Posterior cingulate gyrus (tissue), 11 donors: ENCODE results near the gene LCNL1.

Experiments used
- DNase-seq, 10 donors: peaks; one replicate each; pipeline versions ENCODE4 v3.0.0 to v3.0.0-alpha.2; 2020 to 2021; ENCODE audit warnings: mixed read lengths in 3 of 10
- intact Hi-C: fragments of 100-400 bp; cut with DNase I; formaldehyde crosslinking; loops from one replicate; pipeline ENCODE4 v1.15.1; 2023

LCNL1 gene

DNA sequence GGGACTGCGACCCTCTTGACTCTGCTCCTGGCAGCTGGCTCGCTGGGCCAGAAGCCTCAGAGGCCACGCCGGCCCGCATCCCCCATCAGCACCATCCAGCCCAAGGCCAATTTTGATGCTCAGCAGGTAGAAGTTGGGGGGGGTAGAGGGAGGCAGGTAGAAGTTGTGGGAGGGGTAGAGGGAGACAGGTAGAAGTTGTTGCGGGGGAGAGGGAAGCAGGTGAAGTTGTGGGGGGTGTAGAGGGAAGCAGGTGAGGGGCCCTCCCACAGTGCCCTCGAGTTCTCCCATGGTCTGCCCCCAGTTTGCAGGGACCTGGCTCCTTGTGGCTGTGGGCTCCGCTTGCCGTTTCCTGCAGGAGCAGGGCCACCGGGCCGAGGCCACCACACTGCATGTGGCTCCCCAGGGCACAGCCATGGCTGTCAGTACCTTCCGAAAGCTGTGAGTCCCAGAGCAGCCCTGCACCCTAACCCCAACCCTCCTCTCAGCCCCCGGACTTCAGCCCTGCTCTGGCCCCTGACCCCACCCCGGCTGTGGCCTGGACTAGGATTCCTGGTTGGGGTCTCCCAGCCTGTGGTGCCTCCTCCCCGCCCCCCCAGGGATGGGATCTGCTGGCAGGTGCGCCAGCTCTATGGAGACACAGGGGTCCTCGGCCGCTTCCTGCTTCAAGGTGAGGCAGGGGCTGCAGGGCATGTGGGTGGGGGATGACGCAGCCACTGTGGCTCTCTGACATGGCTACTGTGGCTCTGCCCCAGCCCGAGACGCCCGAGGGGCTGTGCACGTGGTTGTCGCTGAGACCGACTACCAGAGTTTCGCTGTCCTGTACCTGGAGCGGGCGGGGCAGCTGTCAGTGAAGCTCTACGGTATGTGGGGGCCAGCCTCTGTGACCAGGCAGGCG lies 37.2 kb upstream of the LCNL1 start:
- DNase-seq: no peak
- intact Hi-C loops: loop anchor here (10.0 kb wide), 2 partner anchors 101 to 151 kb away; partner anchors contain the start of genes AJM1, CCDC183, PHPT1 and TMEM141

DNA sequence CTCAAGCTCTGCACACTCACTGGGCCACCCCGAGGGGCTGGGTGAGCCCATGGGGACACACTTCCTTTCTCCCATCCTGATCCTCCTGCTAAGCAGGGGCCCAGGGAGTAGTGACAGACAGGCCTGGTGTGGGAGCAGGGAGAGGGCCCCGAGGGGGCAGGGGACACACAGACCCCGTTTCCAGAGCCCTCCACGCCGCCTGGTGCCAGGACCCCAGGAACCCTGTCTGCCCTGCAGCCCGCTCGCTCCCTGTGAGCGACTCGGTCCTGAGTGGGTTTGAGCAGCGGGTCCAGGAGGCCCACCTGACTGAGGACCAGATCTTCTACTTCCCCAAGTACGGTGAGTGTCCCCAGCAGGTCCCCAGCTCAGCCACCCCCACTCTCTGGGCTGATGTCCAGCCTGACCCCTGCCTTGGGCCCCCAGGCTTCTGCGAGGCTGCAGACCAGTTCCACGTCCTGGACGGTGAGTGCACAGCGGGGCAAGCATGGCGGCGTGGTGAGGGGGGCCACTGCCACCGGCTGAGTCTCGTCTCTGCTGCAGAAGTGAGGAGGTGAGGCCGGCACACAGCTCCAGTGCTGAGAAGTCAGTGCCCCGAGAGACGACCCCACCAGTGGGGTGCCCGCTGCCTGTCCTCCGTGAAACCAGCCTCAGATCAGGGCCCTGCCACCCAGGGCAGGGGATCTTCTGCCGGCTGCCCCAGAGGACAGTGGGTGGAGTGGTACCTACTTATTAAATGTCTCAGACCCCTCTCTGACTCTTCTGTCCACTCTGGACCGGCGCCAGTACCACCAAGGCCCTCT lies 36.4 kb upstream of the LCNL1 start:
- intact Hi-C loops: loop anchor here (10.0 kb wide), 2 partner anchors 102 to 152 kb away; partner anchors contain the start of genes AJM1, CCDC183, PHPT1 and TMEM141
- no peak for DNase-seq

DNA sequence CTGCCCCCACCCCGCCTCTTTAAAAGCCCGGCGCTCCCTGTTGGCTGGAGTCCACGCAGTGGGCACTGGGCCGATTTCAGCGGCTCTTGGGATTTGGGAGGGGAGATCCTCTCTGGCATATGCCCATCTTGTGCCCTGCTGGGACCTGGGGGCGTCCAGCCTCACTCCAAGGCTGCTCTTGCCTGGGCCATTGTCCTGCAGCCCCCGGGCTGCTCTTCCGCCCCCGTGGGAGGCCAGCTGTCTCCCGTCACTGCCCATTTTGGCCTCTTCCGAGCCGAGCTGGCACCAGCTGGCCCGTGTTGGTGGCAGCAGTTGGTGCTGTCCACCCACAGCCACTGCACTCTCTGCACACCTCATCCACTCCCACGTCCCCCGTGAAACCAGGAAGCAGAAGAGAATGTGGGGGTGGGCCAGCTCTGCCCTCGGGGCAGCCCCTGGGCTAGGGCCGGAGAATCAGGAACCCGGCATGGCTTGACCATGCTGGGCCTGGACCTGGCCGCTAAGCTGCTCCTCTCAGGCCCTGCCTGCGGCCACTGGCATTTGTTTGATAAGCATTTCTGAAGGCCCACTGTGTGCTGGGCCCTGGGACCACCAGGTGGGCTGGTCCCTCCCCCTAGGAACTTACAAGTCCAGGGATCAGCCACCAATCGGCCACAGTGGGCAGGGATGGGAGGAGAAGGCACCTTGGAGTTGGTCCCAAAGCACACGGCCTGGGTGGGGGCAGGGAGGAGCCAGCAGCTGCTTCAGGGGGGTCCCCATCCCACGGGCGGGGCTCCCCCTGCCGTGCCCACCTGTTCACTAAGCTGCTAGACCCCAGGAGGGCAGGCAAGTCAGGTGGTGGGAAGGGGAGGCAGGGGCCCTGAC lies 35.5 kb upstream of the LCNL1 start:
- peak in 4 of 10 donors; percentile 25 to 93 (median 50) for DNase-seq
- intact Hi-C loops: loop anchor here (10.0 kb wide), 2 partner anchors 102 to 152 kb away; partner anchors contain the start of genes AJM1, CCDC183, PHPT1 and TMEM141

DNA sequence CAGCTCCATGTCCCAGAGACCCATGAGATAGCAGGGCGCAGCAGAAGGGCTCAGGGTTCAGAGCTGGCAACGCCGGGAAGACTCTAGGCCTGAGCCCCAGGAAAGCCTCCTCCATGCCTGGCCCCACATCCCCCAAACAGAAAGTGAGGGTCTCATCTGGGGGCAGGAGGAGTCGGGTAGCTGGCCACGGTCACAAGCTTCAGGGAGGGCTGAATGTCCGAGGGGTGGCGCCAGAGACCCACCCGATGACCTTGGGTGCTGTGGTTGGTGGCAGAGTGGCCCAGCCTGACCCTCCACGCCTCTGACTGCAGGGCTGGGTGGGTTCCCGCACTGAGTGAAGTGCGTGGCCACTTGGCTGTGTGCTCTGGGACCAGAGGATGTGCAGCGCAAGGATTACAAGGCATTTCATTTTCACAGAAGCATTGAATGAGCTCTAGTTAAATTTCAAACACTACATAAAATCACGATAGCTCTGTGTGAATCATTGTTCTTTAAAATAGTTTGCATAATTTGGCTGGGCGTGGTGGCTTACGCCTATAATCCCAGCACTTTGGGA lies 34.8 kb upstream of the LCNL1 start:
- DNase-seq: peak in 9 of 10 donors; percentile 57 to 95 (median 74)
- intact Hi-C loops: loop anchor here (1.0 to 10.0 kb wide), 4 partner anchors 29 to 153 kb away; partner anchors contain the start of genes AJM1, CCDC183, PHPT1 and PTGDS

DNA sequence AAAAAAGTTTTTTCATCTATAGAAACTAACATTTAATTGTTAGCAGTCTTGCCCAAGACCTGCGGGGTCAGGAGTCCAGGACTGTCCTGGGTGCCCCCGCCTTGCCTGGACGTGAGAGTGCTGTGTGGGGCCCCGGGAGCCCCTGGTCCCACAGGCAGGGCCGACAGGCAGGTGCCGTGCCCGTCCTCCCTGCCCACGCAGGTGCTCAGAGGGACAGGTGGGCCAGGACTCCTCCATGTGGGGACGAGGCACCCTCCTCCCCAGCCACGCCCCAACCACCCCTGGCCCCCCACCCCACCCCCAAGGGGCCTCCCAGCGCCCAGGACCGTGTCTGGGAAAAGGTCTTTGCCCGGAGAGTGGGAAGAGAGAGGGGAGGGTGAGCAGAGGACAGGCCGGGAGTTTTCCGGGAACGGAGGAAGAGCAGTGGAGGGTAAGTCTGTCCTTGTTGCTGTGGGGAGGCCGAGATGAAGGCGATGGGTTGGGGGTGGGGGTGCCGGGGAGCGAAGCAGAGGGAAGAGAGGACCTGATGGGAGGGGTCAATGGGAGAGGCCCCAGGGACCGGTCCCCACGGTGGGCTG lies 33.5 kb upstream of the LCNL1 start:
- DNase-seq: no peak
- intact Hi-C loops: loop anchor here (2.0 to 10.0 kb wide), 3 partner anchors 27 to 155 kb away; partner anchors contain the start of genes AJM1, CCDC183, PHPT1 and PTGDS

DNA sequence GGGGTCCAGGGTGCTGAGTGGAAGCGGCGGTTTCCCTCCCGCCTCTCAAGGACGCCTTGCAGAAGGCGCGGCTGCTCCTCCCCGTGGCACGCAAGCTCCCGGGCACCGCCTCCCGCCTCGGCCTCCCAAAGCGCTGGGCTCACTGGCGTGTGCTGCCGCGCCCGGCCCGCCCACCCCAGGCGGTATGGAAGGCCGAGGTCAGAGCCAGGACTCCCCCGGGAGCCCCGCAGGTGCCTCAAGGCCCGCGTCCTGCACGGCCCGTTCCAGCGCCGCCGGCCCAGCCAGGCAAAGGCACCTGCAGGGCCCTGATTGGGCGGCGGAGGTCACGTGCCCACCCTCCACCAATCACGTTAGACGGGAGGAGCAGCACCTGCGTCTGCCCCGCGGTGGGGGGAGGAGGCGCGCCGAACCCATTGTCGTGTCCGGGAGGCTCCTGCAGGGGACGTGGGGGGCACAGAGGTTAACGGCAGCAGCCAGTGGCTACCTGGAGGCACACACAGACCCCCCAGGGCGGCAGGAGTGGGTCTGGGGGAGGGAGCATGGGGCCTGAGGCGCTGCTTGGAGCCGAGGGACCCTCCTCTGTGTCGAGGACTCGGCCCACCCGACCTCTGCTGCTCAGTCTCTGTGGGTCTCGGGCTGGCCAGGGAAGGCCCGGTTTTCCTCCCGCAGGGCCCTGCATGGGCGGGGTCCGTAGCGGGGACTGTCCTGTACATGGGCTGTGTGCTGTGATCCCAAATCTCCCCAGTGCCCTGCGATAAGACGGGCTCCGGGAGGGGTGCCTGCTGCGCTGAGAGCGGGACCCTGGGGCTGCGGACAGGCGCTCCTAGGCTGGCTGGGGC lies 32.8 kb upstream of the LCNL1 start:
- peak; percentile 97 to 100 (median 99) for DNase-seq
- intact Hi-C loops: loop anchor here (2.0 to 10.0 kb wide), 3 partner anchors 27 to 155 kb away; partner anchors contain the start of genes AJM1, CCDC183, PHPT1 and PTGDS

DNA sequence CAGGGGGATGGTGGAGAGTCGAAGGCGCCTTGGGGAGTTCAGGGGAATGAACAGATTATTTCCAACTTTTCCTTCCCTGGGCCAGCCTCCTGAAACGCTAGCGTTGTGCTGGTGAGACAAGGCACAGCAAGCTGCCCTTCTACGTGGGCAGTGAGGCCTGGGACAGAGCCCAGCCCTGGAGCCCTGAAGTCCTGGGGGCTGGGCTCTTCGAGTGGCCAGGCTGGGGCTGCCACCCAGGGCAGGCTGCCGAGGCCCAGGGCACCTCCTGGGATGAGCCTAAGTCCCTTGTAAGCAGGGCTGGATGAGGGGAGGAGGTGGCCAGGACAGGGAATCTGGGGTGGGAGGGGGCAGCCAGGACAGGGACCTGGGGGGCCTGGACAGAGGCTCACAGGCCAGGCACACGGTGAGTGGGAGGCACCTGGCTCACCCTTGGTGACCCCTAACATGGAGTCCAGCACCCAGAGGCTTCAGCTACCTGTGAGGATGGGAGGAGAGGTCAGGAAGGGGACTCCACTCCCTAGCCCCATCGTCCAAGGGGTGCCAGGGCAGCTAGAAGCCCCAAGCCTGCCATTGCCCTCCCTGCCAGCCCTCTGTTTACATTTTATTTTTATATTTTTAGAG lies 32.0 kb upstream of the LCNL1 start:
- intact Hi-C loops: no loop called here
- DNase-seq: no peak

DNA sequence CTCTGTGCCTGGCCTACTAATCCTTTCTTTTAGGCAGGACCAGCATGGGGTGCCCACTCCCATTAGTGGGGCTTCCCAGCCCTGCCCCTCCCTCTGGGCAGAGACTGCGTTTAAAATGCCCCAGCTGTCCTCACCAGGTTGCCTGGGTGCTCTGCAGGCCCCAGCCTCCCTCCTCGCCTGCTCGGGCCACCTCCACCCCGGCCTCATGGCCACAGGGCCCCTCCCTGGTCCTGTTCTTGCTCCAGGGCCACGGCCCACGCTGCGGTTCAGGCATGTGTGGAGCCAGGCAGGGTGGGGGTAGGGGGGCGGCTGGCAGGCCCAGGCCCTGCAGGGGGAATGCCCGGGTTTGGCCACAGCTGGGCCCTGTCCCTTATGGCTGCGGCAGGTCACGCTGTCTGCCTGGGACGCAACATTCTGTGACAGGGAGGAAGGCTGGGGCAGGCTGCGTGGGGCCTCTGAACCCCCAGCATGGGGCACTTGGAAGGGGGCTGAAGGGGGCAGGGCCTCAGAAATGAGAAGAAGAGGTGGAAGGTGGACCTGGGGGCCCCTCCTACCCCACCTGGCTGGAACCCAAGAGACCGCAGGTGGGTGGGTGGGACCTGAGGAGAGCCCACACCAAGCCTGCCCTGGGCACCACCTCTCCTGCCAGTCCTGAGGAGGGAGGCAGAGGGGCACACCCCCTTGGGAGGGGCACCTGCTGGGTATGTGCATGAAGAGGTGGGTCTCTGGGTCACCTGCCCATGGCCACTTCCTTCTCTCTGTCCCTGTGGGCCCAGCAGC lies 31.1 kb upstream of the LCNL1 start, which contains the start of gene LCN12:
Gene LCN12, plus strand, starts transcription at position 733 of the 780 bp plus-strand sequence. CDS start 55 bp downstream, outside the sequence.
- DNase-seq: peak in 2 of 10 donors; percentile 51 to 83
- intact Hi-C loops: no loop called here

DNA sequence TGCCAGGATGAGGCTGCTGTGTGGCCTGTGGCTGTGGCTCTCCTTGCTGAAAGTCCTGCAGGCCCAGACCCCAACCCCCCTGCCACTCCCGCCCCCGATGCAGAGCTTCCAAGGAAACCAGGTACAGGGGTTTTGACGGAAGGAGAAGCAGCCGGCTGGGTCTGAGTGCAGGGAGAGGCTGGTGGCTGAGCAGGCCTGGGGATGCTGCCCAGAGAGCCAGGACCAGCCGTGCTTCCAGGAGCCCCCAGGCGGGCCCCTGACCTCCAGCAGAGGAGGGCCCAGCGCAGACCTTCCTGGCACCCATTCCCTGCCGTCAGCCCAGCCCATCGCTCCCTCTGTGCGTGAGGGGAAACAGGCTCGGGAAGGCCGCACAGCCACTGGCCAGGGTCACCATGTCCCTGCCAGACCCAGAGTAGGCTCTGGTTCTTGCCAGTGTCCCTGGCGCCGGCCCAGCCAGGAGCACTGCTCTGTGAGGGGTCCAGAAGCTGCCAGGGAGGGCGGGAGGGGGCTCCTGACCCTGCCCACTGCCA lies 30.4 kb upstream of the LCNL1 start:
- intact Hi-C loops: no loop called here
- peak in 3 of 10 donors; percentile 41 to 75 (median 59) for DNase-seq

DNA sequence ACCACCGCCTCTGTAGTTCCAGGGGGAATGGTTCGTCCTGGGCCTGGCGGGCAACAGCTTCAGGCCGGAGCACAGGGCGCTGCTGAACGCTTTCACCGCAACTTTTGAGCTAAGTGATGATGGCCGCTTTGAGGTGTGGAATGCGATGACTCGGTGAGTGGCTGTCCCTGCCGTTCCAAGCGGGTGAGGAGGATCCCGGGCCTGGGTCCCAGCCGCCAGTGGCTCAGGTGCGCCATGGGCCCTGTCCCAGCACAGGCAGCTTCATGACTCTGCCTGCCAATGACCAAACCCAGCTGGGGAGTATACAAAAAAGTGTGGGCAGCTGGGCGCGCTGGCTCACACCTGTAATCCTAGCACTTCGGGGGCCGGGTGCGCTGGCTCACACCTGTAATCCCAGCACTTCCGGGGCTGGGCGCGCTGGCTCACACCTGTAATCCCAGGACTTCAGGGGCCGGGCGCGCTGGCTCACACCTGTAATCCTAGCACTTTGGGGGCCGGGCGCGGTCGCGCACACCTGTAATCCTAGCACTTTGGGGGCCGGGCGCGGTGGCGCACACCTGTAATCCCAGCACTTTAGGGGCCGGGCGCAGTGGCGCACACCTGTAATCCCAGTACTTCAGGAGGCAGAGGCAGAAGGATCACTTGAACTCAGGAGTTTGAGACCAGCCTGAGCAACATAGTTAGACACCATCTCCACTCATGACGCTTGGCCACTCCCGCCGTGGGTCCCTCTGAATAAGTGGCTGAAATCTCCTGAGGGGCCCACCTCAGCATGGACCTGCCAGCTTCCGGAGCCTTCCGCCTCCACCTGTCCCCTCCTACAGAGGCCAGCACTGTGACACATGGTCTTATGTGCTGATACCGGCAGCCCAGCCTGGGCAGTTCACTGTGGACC lies 29.7 kb upstream of the LCNL1 start:
- no peak for DNase-seq
- intact Hi-C loops: no loop called here

DNA sequence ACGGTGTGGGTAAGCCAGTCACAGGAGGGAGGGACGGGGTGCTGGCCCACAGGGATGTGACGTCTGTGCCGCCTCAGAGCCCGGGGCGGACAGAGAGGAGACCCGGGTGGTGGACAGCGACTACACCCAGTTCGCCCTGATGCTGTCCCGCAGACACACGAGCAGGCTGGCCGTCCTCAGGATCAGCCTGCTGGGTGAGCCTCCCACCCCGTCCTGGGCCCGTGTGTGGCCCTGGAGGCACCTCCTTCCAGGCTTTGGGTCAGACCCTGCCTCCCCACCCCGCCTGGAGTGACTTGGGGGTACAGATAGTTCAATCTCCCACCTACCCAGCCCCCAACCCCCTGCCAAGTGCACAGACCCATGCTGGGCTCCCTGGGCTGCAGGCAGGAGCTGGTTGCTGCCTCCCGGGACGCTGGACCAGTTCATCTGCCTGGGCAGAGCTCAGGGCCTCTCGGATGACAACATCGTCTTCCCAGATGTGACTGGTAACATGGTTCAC lies 29.0 kb upstream of the LCNL1 start:
- intact Hi-C loops: no loop called here
- peak in 1 of 10 donors; percentile 37 for DNase-seq

DNA sequence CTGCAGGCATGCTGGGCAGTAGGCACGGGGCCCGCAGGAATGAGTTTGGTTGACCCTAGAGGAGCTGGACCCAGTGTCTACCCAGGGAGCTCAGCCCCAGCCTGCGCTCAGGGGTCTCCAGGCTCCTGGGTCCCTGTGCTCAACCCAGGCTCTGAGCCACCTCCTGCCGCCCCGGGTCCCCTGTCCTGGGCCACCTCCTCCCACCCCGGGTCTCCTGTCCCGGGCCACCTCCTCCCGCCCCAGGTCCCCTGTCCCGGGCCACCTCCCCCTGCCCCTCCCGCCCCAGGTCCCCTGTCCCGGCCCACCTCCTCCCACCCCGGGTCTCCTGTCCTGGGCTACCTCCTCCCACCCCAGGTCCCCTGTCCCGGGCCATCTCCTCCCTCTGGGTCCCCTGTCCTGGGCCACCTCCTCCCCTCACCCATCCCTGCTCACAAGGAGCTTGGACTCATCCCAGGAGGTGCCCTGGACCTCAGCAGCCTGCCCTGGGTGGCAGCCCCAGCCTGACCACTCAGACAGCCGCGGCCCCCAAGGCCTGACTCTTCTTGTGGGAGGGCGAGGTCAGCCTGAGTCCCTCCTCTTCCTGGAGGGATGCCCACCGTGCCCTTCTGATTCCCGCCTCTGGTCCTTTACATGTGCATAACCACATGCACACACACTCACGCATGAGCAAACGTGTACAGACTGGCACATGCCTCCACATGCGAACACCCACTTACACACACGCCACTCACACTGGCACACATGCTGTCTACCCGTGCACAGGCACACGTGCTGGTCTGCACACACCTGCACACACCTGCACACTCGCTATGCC lies 28.3 kb upstream of the LCNL1 start:
- intact Hi-C loops: no loop called here
- DNase-seq: no peak

DNA sequence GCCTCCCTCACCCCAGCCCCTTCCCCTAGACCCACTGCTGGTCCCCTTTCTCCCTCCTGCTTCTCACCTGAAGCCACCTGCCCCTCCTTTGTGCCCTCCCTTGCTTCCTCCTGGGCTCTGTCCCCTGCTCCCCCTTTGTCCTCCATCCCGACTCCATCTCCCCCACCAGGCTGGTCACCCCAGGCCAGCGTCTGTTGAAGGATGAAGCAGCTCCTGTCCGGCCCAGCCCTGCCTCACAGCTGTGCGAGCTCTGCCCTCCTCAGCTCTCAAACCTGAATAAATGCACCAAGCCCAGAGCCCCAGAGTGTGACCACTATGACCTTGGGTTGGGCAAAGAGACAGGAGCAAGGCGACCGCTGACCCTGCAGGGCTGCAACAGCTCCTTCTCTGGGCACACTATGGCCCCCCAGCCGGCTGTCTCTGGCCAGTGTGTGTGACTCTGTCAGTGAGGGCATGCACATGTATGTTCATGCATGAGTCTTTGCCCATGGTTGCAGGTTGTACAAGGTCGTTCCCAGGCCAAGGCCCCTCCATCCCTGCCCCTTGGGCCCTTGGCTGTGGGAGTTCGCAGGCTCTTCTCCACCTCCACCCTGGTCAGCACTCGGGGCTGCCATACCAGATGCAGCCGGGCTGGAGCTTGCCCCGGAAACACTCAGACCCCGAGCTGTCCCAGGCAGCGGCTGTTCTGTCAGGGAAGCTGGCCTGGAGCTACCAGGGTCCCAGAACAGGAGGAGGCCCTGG lies 27.4 kb upstream of the LCNL1 start:
- DNase-seq: no peak
- intact Hi-C loops: no loop called here

DNA sequence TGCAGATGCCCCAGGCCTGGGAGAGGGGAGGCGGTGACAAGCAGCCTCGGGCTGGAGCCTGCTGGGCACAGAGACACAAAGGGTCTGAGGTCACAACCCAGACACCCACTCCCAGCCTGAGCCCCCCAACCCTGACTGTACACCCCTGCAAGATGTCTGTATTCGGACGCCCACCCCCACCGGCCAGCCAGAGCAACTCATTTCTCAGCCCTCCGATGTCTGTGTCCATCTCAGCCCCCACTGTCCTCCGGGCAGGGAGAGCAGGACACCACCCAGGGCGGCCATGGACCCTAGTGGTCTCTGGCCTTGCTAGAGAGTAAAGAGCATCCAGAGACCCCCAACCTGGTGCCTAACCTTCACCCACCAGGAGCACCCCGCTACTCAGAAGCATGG lies 26.9 kb upstream of the LCNL1 start:
- intact Hi-C loops: no loop called here
- no peak for DNase-seq
